H1 (cell line): ENCODE data around the gene TSC22D1. TPM values are rescaled to one million over a fixed set of nuclear protein-coding genes. Genes with fewer than 3 reads are reported as not detected.

Experiments used
- CTCF ChIA-PET: fragments of 300-600 bp; sonication (Branson Sonifier 250); formaldehyde crosslinking; loops from one replicate; lab custom pipeline; 2021; ENCODE audit not compliant: partially characterized antibody; lab: Charles Lee
- POLR2A ChIA-PET: fragments of 300-600 bp; sonication (Branson Sonifier 250); formaldehyde crosslinking; loops from one replicate; lab custom pipeline; 2021; ENCODE audit warnings: inconsistent platforms; ENCODE audit not compliant: partially characterized antibody; lab: Charles Lee
- DNase-seq, 2 experiments: peaks; one replicate each; pipeline versions ENCODE4 v3.0.0 to v3.0.0-alpha.2; 2010 to 2022; ENCODE audit warnings: low spot score in 2 of 2, low read depth in 1 of 2, mixed read lengths in 1 of 2
- FAIRE-seq: peaks from 2 replicates; lab custom pipeline; 2011; peaks lifted over from hg19 to GRCh38; lab: Jason Lieb, UNC
- H2AFZ ChIP-seq: 2 replicates; pipeline ENCODE4 v1.8.1; 2012; ENCODE audit warnings: low read length, inconsistent platforms
- H2AK5ac ChIP-seq: 2 replicates; pipeline ENCODE4 v1.6.1; 2013; ENCODE audit warnings: low read depth, low read length
- H2BK120ac ChIP-seq: replicated peaks from 2 replicates; pipeline ENCODE3; 2013; ENCODE audit warnings: low read depth, low read length, inconsistent platforms
- H2BK12ac ChIP-seq: 2 replicates; pipeline ENCODE4 v1.6.1; 2013; ENCODE audit warnings: low read depth, low read length
- H2BK15ac ChIP-seq: 2 replicates; pipeline ENCODE4 v1.6.1; 2013; ENCODE audit warnings: low read length
- H2BK20ac ChIP-seq: 2 replicates; pipeline ENCODE4 v1.6.1; 2013; ENCODE audit warnings: low read length
- H2BK5ac ChIP-seq: 2 replicates; pipeline ENCODE4 v1.6.1; 2013; ENCODE audit warnings: low read depth, low read length
- H3K14ac ChIP-seq: 2 replicates; pipeline ENCODE4 v1.6.1; 2013; ENCODE audit warnings: inconsistent platforms; ENCODE audit not compliant: insufficient read length
- H3K18ac ChIP-seq: 2 replicates; pipeline ENCODE4 v1.6.1; 2013; ENCODE audit warnings: low read length; ENCODE audit errors: extremely low read depth
- H3K23ac ChIP-seq: 2 replicates; pipeline ENCODE4 v1.6.1; 2013; ENCODE audit warnings: inconsistent platforms; ENCODE audit not compliant: insufficient read length
- H3K23me2 ChIP-seq: 2 replicates; pipeline ENCODE4 v1.6.1; 2013; ENCODE audit warnings: low read depth, low read length
- H3K27ac ChIP-seq: 2 replicates; pipeline ENCODE4 v1.6.1; 2011; ENCODE audit warnings: low read depth, low read length, inconsistent platforms
- H3K27me3 ChIP-seq, 4 experiments: replicated peaks in 1 of 4; 1 replicate in 1 of 4; 2 replicates in 3 of 4; pipeline versions ENCODE4 v1.6.1 to v1.8.1; 2011 to 2013; ENCODE audit warnings: low read length in 3 of 4, mild to moderate bottlenecking in 3 of 4, inconsistent platforms in 2 of 4, mixed read lengths in 2 of 4, moderate library complexity in 1 of 4; ENCODE audit not compliant: control insufficient read depth in 3 of 4, insufficient read depth in 3 of 4; ENCODE audit errors: extremely low read depth in 1 of 4
- H3K36me3 ChIP-seq, 4 experiments: 2 replicates each; pipeline versions ENCODE4 v1.6.1 to v1.8.1; 2011 to 2013; ENCODE audit warnings: mild to moderate bottlenecking in 4 of 4, low read length in 3 of 4, moderate library complexity in 2 of 4, control low read depth in 1 of 4, inconsistent platforms in 1 of 4; ENCODE audit not compliant: insufficient read depth in 4 of 4, control insufficient read depth in 2 of 4
- H3K4ac ChIP-seq: replicated peaks from 2 replicates; pipeline ENCODE3; 2013; ENCODE audit warnings: low read length, low read depth, mixed read lengths, inconsistent platforms; ENCODE audit not compliant: insufficient read length
- H3K4me1 ChIP-seq, 4 experiments: replicated peaks in 1 of 4; 1 replicate in 1 of 4; 2 replicates in 3 of 4; pipeline versions ENCODE4 v1.6.1 to v1.8.1; 2011 to 2013; ENCODE audit warnings: low read length in 3 of 4, inconsistent platforms in 2 of 4, mixed read lengths in 1 of 4; ENCODE audit not compliant: insufficient read depth in 4 of 4, control insufficient read depth in 3 of 4
- H3K4me2 ChIP-seq, 2 experiments: 2 replicates each; pipeline versions ENCODE4 v1.6.1 to v1.8.1; 2011 to 2013; ENCODE audit warnings: low read depth in 2 of 2, low read length in 2 of 2, control low read depth in 1 of 2, inconsistent platforms in 1 of 2, mild to moderate bottlenecking in 1 of 2; ENCODE audit not compliant: insufficient read depth in 1 of 2
- H3K4me3 ChIP-seq, 4 experiments: fragments of 200-600, 300-600 bp in 1 of 4; sonication (generic), shearing (Covaris generic), sonication (Bioruptor Twin) in 1 of 4; 2 replicates each; pipeline versions ENCODE4 v1.5.1 to v1.8.1; 2011 to 2016; ENCODE audit warnings: low read length in 4 of 4, low read depth in 3 of 4, control low read depth in 2 of 4, inconsistent platforms in 2 of 4, mild to moderate bottlenecking in 2 of 4, mixed read lengths in 1 of 4, moderate library complexity in 1 of 4; ENCODE audit not compliant: insufficient read depth in 2 of 4; ENCODE audit errors: extremely low read depth in 1 of 4
- H3K56ac ChIP-seq: replicated peaks from 2 replicates; pipeline ENCODE3; 2013; ENCODE audit warnings: low read depth, mild to moderate bottlenecking, mixed read lengths, low read length, inconsistent platforms; ENCODE audit not compliant: insufficient read length
- H3K79me1 ChIP-seq: 2 replicates; pipeline ENCODE4 v1.6.1; 2013; ENCODE audit warnings: low read depth, low read length, control low read depth
- H3K79me2 ChIP-seq, 2 experiments: 2 replicates each; pipeline versions ENCODE4 v1.6.1 to v1.8.1; 2012 to 2013; ENCODE audit warnings: low read length in 2 of 2, mild to moderate bottlenecking in 2 of 2, inconsistent platforms in 1 of 2; ENCODE audit not compliant: insufficient read depth in 2 of 2, control insufficient read depth in 1 of 2
- H3K9ac ChIP-seq, 4 experiments: replicated peaks in 1 of 4; 1 replicate in 1 of 4; 2 replicates in 3 of 4; pipeline versions ENCODE4 v1.6.1 to v1.8.1; 2011 to 2013; ENCODE audit warnings: low read depth in 3 of 4, low read length in 3 of 4, control low read depth in 2 of 4, mild to moderate bottlenecking in 2 of 4, moderate library complexity in 2 of 4, inconsistent platforms in 1 of 4; ENCODE audit errors: extremely low read depth in 1 of 4
- H3K9me3 ChIP-seq, 2 experiments: 2 replicates each; pipeline versions ENCODE4 v1.6.1 to v1.8.1; 2012 to 2013; ENCODE audit warnings: mild to moderate bottlenecking in 2 of 2, moderate library complexity in 2 of 2, control low read depth in 1 of 2, inconsistent platforms in 1 of 2, low read depth in 1 of 2, low read length in 1 of 2, mixed read lengths in 1 of 2; ENCODE audit not compliant: insufficient read depth in 2 of 2
- H4K20me1 ChIP-seq, 2 experiments: replicated peaks in 1 of 2; 2 replicates each; pipeline versions ENCODE3 to v1.8.1; 2011 to 2013; ENCODE audit warnings: inconsistent platforms in 2 of 2, low read length in 2 of 2, mild to moderate bottlenecking in 1 of 2; ENCODE audit not compliant: insufficient read depth in 2 of 2, control insufficient read depth in 1 of 2
- H4K5ac ChIP-seq: 2 replicates; pipeline ENCODE4 v1.6.1; 2013; ENCODE audit warnings: low read length, low read depth, mixed read lengths, inconsistent platforms; ENCODE audit not compliant: insufficient read length
- H4K8ac ChIP-seq: 2 replicates; pipeline ENCODE4 v1.8.0; 2013; ENCODE audit warnings: mild to moderate bottlenecking, moderate library complexity, low read length, inconsistent platforms; ENCODE audit not compliant: insufficient read depth; ENCODE audit errors: extremely low read depth
- H4K91ac ChIP-seq: replicated peaks from 2 replicates; pipeline ENCODE3; 2013; ENCODE audit warnings: low read length, mixed read lengths, inconsistent platforms; ENCODE audit not compliant: insufficient read length
- NRF1 ChIP-seq: IDR thresholded peaks from 2 replicates; pipeline ENCODE4 v1.6.1; 2011; ENCODE audit warnings: mild to moderate bottlenecking, low read depth, low read length, improper control_type of control experiment
- RNF2 ChIP-seq: fragments of 200-900, 300-1000 bp; sonication (generic); IDR thresholded peaks from 2 replicates; pipeline ENCODE4 v1.7.1; 2016; ENCODE audit warnings: borderline replicate concordance, low read depth, mild to moderate bottlenecking, antibody characterized with exemption, low read length; ENCODE audit not compliant: poor library complexity, severe bottlenecking; ENCODE audit errors: missing control alignments
- SIRT6 ChIP-seq: IDR thresholded peaks from one replicate; pipeline ENCODE4 v1.7.1; 2012; ENCODE audit warnings: low read length, inconsistent platforms
- SIX5 ChIP-seq: IDR thresholded peaks from 2 replicates; pipeline ENCODE4 v1.6.1; 2011; ENCODE audit warnings: mild to moderate bottlenecking, low read depth, low read length
- SP2 ChIP-seq: IDR thresholded peaks from 2 replicates; pipeline ENCODE4 v1.6.1; 2012; ENCODE audit warnings: mild to moderate bottlenecking, low read length, inconsistent platforms
- YY1 ChIP-seq: IDR thresholded peaks from 2 replicates; pipeline ENCODE4 v1.6.1; 2011; ENCODE audit warnings: low read depth, mild to moderate bottlenecking, low read length
- WGBS, 2 experiments: shearing (Covaris generic) in 1 of 2; methylation state at CpG; one replicate each; pipeline versions ENCODE4 v1.1.6 to v1.1.7; 2013 to 2015; ENCODE audit warnings: low lambda C conversion rate in 2 of 2, mixed read lengths in 2 of 2, inconsistent platforms in 1 of 2, low coverage in 1 of 2, missing lambda C conversion rate in 1 of 2; ENCODE audit not compliant: insufficient replicate concordance in 2 of 2, insufficient coverage in 1 of 2, insufficient read length in 1 of 2; ENCODE audit errors: extremely low coverage in 1 of 2, missing lambda C conversion rate in 1 of 2; 5-methylcytosine and 5-hydroxymethylcytosine counted together
- polyA plus RNA-seq, 7 experiments: library from polyadenylated mRNA; depleted of rRNA in 3 of 7; stranded (reverse) in 5 of 7; unstranded in 2 of 7; fragments of >200 nt in 5 of 7; fragments of 200-250 nt in 2 of 7; gene quantifications; 1 replicate in 5 of 7; 2 replicates in 1 of 7; 4 replicates in 1 of 7; pipeline versions ENCODE4 v1.2.1 to v1.2.3, GENCODE V29; 2011 to 2013; ENCODE audit warnings: missing spikeins in 2 of 7, mixed read lengths in 2 of 7
- total RNA-seq: library from RNA; stranded (reverse); fragmentation: NEBNext Ultra II Directional; extraction: Animal tissue kit (Norgen Biotek cat#: 25700); gene quantifications from 2 replicates; pipeline ENCODE4 v1.2.1, GENCODE V29; 2021

Gene TSC22D1
- total and polyA plus RNA-seq, 2 of the 8 experiments (the other 6 are each of a cell fraction or from before 2014, with no cell fraction given): 52.6 to 80.9 TPM

DNA sequence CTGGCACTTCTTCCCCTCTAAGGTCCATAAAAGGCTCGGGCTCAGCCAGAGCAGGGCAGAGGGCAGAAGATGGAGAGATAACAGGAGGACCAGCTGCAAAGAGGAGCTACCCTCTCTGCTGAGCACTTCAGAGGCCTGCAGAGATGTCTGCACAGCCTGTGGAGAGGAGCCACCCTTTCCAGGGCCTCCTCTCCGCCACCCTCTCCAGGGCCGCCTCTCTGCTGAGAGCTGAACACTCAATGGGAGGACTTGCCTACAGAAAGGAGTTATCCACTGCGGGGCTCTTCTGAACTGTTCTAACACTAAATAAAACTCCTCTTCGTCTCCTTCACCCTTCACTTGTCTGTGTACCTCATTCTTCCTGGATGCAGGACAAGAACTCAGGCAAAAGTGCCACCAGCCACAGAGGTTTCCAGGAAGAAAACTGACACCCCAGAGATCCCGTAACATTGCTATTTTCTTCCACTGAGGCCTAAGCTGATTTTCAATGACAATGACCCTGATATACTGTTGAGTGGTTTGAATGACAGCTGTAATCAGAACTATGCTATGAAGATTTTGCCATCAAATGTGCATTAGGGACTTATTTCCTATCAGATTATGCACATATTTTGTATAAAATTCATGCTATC, 16.2 kb upstream of the TSC22D1 start:
- no peak for TF ChIP-seq YY1
- TF ChIP-seq RNF2: no peak
- no peak for TF ChIP-seq SIX5
- no peak for TF ChIP-seq SIRT6
- no peak for TF ChIP-seq SP2
- no peak for TF ChIP-seq NRF1
- TF ChIP-seq, all 59 proteins: peak for 0
- no peak overlapping the region for H3K27ac ChIP-seq
- no peak overlapping the region for H3K14ac ChIP-seq
- H2BK120ac ChIP-seq: no peak overlapping the region
- no peak overlapping the region for H2BK5ac ChIP-seq
- H2AK5ac ChIP-seq: no peak overlapping the region
- POLR2A ChIA-PET: interaction anchor here (3.7 kb wide), 1 partner anchor 13 kb away, joined by 15 read pairs; no protein-coding TSS in a partner anchor
- H3K79me2 ChIP-seq: no peaks in the 10 kb centered on the region
- no peaks in the 10 kb centered on the region for H3K79me1 ChIP-seq
- no peak overlapping the region for H4K91ac ChIP-seq
- CTCF ChIA-PET: no interaction called here
- no peaks in the 10 kb centered on the region for H3K27me3 ChIP-seq
- H3K4me3 ChIP-seq: no peak overlapping the region
- H3K18ac ChIP-seq: no peak overlapping the region; the same call in 1 of the 2 replicates
- H3K23me2 ChIP-seq: no peaks in the 10 kb centered on the region
- no peak for DNase-seq
- no peak overlapping the region for H3K56ac ChIP-seq
- 0 out of 2 replicates have a peak overlapping the region, but pooled peaks have one; percentile 21 for H2AFZ ChIP-seq
- H2BK12ac ChIP-seq: no peak overlapping the region
- no peak for FAIRE-seq
- no peak overlapping the region for H2BK15ac ChIP-seq
- H3K4ac ChIP-seq: no peak overlapping the region
- no peak overlapping the region for H3K4me2 ChIP-seq
- no peak overlapping the region for H3K9ac ChIP-seq
- H3K23ac ChIP-seq: no peak overlapping the region
- WGBS, 2 experiments: 93% methylated on average over 6 of the region's 6 CpGs; no CpG with 5 or more reads in 1 of the 2 experiments
- H2BK20ac ChIP-seq: no peak overlapping the region
- H3K36me3 ChIP-seq: no peaks in the 10 kb centered on the region
- H3K9me3 ChIP-seq: peaks cover 0 to 2% of the 10 kb centered on the region in 2 experiments; a peak in 2 of 4 replicates
- H4K20me1 ChIP-seq: no peaks in the 10 kb centered on the region
- H4K5ac ChIP-seq: no peak overlapping the region
- H4K8ac ChIP-seq: no peak overlapping the region
- H3K4me1 ChIP-seq: peaks cover 0 to 4% (median 1%) of the 10 kb centered on the region in 4 experiments; a peak in 2 of 7 replicates
